ENCODE measurements around the gene ADRA2C. TPM values are rescaled to one million over a fixed set of nuclear protein-coding genes. Genes with fewer than 3 reads are reported as not detected.

Gene ADRA2C
- total RNA-seq, 2 experiments from 2014 or later = not detected

DNA sequence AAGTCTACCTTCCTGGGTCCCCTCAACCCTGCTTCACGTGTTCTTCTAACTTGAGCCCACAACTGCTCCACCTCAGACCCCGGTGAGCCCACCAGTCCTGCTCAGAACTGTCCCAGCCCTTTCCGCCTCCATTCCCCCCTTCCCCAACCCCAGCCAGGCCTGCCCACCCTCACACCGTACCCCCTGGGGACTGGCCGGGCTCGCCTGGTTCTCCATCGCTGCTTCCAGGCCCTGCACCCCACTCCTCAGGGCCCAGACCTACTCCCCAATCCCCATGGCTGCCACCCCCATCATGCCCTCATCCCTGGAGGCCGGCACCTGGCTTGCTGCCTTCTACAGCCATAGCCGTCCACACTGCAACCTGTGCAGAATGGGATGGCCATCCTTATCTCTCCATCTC lies 23.4 kb downstream of the ADRA2C start:
- POLR2A ChIA-PET = no interaction called here
- CTCF ChIA-PET = no interaction called here

DNA sequence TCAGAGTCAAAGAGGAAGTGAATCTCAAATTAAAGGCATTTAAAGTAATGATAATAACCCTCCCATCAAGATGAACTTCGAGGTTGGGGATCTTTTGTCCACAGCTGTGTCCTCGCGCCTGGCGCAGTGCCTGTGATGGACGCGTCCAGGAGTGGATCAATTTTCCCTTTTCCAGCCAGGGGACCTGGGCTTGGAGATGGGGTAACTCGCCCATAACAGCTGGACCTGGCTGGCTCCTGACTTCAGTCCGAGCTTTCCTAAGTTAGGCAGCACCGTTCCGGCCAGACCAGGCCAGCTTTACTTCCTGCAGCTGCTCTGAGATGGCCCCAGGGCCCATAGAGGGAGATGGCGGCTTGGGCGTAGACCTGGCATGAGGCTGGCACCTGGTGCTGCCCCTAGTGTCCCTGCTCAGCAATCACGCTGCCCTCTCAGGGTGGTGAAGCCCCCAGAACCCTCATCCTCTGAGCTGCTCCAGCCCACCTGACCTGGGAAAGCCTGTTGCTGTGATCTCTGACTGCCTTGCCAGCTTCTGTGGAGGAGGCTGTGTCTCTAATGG lies 23.9 kb downstream of the ADRA2C start:
- ChIA-PET CTCF (no interaction called here), POLR2A (no interaction called here)

GRCh38 chr4:3791256-3791655 lies 25.1 kb downstream of the ADRA2C start:
- ChIA-PET POLR2A (no interaction called here), CTCF (no interaction called here)

- POLR2A ChIA-PET = no interaction called here
- CTCF ChIA-PET = no interaction called here
Observed at GRCh38 chr4:3791910-3792542, 25.8 kb downstream of the ADRA2C start.

DNA sequence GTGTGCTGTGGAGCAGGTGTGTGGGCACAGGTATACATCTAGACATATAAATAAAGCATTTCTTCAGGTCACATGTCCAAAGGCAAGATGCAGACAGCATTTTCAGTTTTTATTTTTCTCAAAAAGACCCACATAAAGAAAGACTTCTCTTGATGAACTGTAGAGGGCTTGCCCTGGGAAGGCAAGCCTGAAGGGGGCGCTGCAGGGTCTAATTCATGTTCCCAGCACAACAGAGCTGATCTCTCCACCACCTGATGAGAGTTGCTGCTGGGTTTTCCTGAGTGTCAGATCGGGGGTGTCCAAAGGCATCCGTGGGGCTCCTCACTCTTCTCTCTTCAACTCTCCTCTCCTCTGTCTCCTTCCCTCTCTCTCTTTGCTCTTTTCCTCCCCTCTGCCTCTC lies 26.6 kb downstream of the ADRA2C start:
- ChIA-PET CTCF (no interaction called here), POLR2A (no interaction called here)

DNA sequence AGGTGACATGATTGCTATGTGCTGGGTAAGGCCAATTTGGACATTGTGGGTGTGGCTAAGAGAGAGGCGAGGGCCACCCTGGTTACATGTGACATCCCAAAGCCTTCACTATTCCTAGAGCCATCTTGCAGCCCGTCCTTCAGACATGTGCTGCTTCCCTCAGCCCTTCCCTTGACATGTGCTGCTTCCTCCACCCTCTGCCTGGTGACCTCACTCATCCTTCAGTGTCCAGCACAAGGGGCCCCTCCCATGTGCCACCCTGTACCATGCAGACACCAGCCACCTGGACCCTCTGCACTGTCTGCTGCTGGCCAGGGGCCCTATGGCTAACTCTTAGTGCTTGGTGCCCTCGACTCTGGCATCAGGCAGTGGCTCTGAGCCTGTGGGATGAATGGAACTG lies 27.4 kb downstream of the ADRA2C start:
- CTCF ChIA-PET = no interaction called here
- POLR2A ChIA-PET = no interaction called here

- ChIA-PET CTCF (no interaction called here), POLR2A (no interaction called here)
Observed at GRCh38 chr4:3796960-3797359, 30.8 kb downstream of the ADRA2C start.

DNA sequence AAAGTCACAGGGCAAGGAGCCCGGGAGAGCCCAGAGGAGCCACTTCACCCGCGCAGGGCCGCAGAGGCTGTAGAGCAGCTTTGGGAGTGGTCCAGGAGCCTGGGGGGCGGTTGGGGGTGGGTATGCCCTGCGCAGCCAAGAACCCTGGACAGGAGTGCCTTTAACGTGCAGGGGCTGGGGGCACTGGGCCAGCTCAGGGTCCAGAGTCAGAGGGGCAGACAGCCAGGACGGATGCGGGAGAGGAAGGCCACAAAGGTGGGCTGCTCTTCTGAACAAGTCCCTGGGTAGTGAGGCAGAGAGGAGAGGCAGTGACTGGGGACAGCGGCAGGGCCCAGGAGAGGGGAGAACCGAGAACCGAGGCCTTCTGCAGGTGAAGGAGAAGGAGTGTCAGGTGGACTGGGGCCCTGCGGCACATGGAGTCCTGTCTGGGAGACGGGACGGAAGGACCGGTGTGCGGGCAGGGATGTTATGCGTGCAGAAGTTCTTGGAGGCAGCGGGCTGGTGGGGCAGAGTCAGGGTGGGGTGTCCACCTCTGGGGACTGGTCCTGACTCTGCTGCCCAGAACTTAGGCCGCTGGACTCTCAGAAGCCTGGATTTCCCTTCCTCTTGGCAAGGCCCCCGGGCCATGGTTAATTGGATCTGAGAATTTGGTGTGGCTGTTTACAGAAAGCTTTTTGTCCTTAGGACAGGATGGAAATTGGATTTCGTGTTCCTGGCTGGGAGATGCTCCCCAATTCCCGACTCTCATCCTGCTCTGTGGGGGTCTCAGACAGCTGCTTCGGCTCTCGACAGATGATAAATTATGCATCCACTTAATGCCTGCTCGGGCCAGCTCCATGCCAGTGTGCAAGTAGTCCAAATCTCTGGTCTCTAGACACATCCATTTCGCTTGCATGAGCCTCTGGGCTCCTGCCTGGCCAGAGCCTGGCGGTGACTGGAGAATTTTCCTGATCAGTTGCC lies 31.9 kb downstream of the ADRA2C start:
- CTCF ChIA-PET = no interaction called here
- POLR2A ChIA-PET = no interaction called here

DNA sequence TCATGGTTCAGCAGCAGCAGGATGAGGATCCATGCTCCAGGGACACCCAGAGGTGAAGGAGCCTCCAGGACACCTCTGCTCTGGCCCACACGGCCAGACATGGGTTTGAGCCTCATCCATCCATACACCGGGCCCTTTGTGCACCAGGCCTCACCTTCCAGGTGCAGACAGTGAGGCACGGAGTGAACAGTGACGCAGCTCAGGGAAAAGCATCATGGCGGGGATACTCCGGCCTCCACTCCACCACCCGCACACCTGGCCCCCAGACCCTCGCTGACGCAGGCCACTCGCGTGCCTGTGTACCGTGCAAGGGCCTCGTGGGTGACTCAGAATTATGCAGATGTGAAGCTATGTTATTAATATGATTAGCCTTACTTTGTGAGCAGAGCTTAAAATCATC lies 33.3 kb downstream of the ADRA2C start:
- POLR2A ChIA-PET = no interaction called here
- CTCF ChIA-PET = no interaction called here

DNA sequence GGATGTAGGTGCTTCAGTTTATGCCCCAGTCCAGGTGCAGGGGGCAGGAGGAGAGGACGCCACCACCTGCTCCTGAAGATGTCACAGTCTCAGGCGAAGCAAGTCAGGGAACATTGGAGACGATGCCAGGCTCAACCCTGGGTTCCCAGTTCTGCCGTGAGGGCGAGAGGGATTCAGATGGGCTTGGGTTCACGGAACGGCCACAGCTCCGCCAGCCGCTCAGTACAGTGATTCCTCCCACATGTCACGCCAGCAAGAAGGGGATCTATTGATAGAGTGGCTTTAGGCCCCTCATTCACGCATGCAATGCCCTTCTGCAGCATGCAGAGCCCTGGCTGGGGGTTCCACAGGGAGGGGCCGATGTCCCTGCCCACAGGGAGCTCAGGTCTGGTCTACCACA lies 34.2 kb downstream of the ADRA2C start:
- ChIA-PET POLR2A (no interaction called here), CTCF (no interaction called here)

DNA sequence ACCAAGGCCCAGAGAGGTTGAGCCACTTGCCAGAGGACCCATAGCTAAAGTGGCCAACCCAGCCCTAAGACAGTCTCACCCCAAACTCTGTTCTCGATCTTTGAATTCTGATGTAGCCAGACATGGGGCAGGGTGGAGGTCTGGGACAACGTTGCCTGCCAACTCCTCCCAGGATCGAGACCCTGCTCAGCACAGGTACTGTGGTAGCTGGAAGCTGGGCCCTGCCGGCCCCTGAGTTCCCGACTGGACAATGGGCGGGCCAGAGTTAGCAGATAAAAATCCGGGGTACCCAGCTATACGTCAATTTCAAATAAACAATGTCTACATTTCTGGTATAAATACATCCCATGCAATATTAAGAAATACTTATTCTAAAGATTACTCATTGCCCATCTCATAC lies 35.3 kb downstream of the ADRA2C start:
- CTCF ChIA-PET = no interaction called here
- POLR2A ChIA-PET = no interaction called here

- POLR2A ChIA-PET = no interaction called here
- CTCF ChIA-PET = no interaction called here
Observed at GRCh38 chr4:3801931-3802550, 35.9 kb downstream of the ADRA2C start.

DNA sequence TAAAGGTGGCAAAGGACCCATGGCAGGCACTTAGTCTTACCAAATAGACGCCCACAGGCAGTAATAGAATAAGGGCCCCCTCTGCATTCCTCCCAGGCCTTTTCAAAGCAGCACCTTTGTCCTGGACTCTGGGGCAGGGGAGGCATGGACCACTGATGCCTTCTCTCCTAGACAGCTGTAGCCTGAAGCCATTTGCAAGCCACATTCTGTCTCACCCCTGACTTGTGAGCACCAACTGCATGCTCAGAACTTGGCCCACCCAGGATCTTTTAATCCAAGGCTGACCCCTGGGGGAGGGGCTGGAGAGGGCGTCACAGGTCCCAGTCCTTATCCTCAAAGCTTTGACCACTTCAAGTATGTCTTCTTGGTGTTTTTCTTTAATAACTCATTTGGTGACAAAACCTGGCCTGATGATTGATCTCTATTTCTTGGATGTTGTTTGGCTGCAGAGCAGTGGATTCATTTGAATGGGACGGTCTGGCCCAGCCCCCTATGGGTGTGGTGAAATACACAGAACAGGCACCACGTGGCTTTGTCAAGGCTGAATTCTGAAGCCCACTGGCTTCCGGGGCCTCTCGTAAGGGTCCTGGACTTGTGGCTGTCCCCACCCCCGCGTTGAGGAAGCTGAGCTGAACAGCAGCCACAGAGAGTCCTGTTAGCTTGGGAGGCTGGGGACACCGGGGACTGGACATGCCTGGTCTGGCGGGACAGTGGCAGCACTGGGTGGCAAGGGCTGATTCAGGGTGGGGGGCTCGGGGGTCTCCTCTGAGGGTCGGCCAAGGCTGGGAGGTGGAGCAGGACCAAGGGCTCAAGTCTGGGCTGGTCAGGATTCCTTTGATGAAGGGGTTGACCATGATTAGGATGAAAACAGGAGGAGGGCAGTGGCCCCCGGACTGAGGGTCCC lies 36.6 kb downstream of the ADRA2C start:
- POLR2A ChIA-PET = no interaction called here
- CTCF ChIA-PET = no interaction called here

GRCh38 chr4:3803475-3803847 lies 37.3 kb downstream of the ADRA2C start:
- ChIA-PET CTCF (no interaction called here), POLR2A (no interaction called here)

DNA sequence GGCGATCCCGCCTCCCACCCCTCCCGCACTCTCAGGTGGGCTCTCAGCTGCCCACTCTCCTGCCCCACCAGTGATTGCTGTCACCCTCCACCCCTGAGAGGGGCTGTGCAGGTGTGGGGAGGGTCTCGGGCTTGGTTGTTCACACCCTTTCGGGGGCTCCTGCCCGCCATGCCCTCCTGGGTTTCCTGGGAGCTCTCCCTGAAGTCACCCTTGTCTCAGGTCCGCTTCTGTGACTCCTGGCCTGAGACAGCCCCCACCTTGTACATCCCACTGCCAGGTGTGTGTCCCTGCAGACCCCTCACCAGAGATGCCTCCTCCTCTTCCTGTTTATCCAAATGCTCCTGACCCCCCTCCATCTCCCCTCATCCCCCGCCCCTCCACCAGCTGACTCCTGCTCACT lies 37.8 kb downstream of the ADRA2C start:
- CTCF ChIA-PET = no interaction called here
- POLR2A ChIA-PET = no interaction called here

DNA sequence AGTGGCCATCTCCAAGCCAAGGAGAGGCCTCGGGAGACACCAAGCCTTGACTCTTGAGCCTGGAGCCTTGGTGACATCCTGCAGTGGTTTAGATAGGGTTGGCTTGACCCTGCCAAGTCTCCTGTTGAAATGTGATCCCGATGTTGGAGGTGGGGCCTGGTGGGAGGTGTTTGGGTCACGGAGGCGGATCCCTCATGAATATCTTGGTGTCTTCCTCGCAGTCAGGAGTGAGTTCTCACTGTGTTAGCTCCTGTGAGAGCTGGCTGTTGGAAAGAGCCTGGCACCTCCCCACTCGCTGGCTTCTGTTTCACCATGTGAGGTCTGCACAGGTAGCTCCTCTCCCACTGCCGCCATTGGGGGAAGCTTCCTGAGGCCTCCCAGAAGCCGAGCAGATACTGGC lies 38.8 kb downstream of the ADRA2C start:
- POLR2A ChIA-PET = no interaction called here
- CTCF ChIA-PET = no interaction called here

DNA sequence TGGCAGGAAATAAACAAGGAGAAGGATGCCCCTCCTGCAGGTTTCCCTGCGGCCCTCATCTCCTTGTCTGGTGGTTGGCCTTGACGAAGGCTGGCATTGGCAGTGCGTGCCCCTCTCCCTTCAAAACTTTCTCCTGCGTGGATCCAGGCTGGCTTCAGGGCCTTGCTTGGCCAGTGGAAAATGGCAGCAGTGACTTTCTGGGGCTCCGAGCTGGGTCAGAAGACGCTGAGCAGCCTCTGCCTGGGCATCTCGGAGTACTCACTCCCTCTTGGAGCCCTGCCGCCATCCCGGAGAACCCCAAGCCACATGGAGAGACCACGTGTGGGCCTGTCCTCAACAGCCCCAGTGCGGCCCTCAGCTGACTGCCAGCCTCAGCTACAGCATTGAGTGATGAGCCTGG lies 39.5 kb downstream of the ADRA2C start:
- ChIA-PET POLR2A (no interaction called here), CTCF (no interaction called here)

GRCh38 chr4:3807311-3807710 lies 41.1 kb downstream of the ADRA2C start:
- ChIA-PET CTCF (no interaction called here), POLR2A (no interaction called here)

- CTCF ChIA-PET = no interaction called here
- POLR2A ChIA-PET = no interaction called here
Observed at GRCh38 chr4:3807822-3808496, 41.8 kb downstream of the ADRA2C start.

DNA sequence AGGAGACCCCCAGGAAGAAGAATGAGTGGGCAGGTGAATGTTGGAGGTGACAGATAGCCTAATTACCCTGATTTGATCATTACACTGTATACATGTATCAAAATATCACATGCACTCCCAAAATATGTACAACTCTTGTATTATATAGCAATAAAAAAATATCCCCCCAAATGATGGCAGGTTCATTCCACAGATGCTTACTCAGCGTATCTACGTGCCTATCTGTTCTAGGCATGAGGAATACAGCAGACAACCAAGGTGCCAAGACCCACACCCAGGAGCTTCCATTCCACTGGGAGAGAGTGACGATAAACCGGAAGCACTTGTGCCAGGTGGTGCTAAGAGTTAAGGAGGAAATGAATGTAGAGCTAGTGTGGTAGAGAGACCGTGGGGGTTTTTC lies 42.4 kb downstream of the ADRA2C start:
- ChIA-PET POLR2A (no interaction called here), CTCF (no interaction called here)

Measured in activated CD8-positive, alpha-beta memory T cell treated with anti-CD3 and anti-CD28 coated beads for 36 hours (primary cell).